ENCODE data around the gene CLTC. TPM values are rescaled to one million over a fixed set of nuclear protein-coding genes. Genes with fewer than 3 reads are reported as not detected.

The CLTC gene
- total and polyA plus RNA-seq, 2 experiments from 2014 or later: 169 to 439 TPM

DNA sequence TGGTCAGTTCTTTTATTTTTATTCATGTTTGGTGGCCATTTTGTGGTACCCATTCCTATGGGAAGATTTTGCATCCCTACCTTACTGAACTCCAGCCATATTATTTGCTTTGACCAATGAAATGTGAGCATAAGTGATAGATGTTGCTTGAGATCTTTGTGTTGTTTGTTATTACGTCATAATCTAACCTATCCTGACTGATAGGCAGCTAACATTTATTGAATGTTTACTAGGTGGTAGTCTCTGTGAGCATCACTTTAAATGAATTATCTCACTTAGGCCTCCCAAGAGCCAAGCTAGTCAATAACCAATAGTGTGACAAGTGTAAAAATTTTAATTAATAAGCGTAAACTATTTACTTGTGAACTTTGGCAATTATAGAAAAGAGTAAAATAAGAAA lies 125.3 kb downstream of the CLTC start:
- peaks cover 16% of the 10 kb centered on the region for H3F3A ChIP-seq (ENCODE audit: insufficient read depth)
- H3K4me2 ChIP-seq (ENCODE audit: unreplicated experiment): no peak overlapping the region
- no peak overlapping the region for H2AFZ ChIP-seq
- no peaks in the 10 kb centered on the region for H3K27me3 ChIP-seq (replicated peaks; ENCODE audit: insufficient read depth)
- 98% methylated on average over 2 of the region's 2 CpGs for WGBS, 2 experiments (ENCODE audit: low coverage in 1 of 2, low lambda C conversion rate in 2 of 2, missing lambda C conversion rate in 2 of 2)
- TF ChIP-seq EZH2phosphoT487 (IDR thresholded peaks at IDR 0.05; ENCODE audit: insufficient read depth, low read depth) (no peak), EZH2 (IDR thresholded peaks at IDR 0.05; ENCODE audit: insufficient read depth, poor library complexity, severe bottlenecking) (no peak)
- DNase-seq: no peak
- no peaks in the 10 kb centered on the region for H4K20me1 ChIP-seq (ENCODE audit: insufficient read depth)
- no peak overlapping the region for H3K9ac ChIP-seq
- H3K4me3 ChIP-seq: no peak overlapping the region
- no peaks in the 10 kb centered on the region for H3K9me2 ChIP-seq (ENCODE audit: insufficient read depth)
- peaks cover 25% of the 10 kb centered on the region; the same call in 1 of the 2 replicates for H3K79me2 ChIP-seq (ENCODE audit: insufficient read depth)
- no peaks in the 10 kb centered on the region; the same call in 1 of the 2 replicates for H3K36me3 ChIP-seq (ENCODE audit: low read depth)
- no peaks in the 10 kb centered on the region for H3K4me1 ChIP-seq (ENCODE audit: insufficient read depth)
- H3K27ac ChIP-seq: no peak overlapping the region
- H3K9me3 ChIP-seq (ENCODE audit: low read depth): no peaks in the 10 kb centered on the region
- in situ Hi-C loops (cut with MboI): loop anchor here (25.0 kb wide), 1 partner anchor 317 kb away; no protein-coding TSS in a partner anchor

Other genes starting within 250 kb of the CLTC start
- gene DHX40, start 54.3 kb upstream of the CLTC start, total RNA-seq (2014; rRNA removed; shearing (Covaris generic)): 68.5 and 76.1 TPM in 2 replicates
- 17.9 and 18.9 TPM in 2 replicates for gene DHX40, start 54.3 kb upstream of the CLTC start, polyA plus RNA-seq (2016; fragmentation: Nextera tagmentation; extraction: Ambion mirVana)
- gene PTRH2, start 87.5 kb downstream of the CLTC start, total RNA-seq (2014; rRNA removed; shearing (Covaris generic)): 18.2 and 19.1 TPM in 2 replicates
- 33.7 and 34.4 TPM in 2 replicates for gene PTRH2, start 87.5 kb downstream of the CLTC start, polyA plus RNA-seq (2016; fragmentation: Nextera tagmentation; extraction: Ambion mirVana)
- 214 and 216 TPM in 2 replicates for gene VMP1, start 87.8 kb downstream of the CLTC start, total RNA-seq (2014; rRNA removed; shearing (Covaris generic))
- 120 and 134 TPM in 2 replicates for gene VMP1, start 87.8 kb downstream of the CLTC start, polyA plus RNA-seq (2016; fragmentation: Nextera tagmentation; extraction: Ambion mirVana)

Measured in GM23248 (cell line).